ENCODE results near the gene ARL4D.
A peak's percentile ranks its signal among the peaks of the same experiment; 100 is the strongest.

The ARL4D gene

DNA sequence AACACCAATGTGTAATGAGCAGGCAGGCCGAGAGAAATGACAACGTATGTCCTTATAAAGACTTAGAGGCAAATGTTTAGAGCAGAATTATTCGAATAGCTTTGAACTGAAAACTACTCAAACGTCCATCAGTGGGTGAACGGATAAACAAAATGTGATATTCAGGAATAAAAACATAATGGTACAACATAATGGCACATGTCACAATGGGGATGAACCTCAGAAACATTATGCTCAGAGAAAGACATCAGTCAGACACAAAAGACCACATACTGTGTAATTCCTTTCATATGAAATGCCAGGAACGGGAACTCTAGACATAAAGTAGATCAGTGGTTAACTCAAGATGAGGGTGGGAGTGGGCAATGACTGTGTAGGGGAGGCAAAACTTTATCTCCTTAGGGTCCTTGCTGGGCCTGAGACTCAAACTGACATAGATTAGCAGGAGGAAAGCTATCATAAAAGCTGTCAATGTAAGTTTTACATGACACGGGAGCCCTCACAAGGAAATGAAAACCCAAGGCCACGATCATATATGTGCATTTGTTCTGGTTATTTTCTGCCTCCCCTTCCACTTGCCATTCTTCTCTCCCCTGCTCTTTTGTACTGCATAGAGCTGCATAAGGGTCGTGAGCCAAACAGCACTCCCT lies 14.8 kb upstream of the ARL4D start:
- TF ChIP-seq, protein P1, sequence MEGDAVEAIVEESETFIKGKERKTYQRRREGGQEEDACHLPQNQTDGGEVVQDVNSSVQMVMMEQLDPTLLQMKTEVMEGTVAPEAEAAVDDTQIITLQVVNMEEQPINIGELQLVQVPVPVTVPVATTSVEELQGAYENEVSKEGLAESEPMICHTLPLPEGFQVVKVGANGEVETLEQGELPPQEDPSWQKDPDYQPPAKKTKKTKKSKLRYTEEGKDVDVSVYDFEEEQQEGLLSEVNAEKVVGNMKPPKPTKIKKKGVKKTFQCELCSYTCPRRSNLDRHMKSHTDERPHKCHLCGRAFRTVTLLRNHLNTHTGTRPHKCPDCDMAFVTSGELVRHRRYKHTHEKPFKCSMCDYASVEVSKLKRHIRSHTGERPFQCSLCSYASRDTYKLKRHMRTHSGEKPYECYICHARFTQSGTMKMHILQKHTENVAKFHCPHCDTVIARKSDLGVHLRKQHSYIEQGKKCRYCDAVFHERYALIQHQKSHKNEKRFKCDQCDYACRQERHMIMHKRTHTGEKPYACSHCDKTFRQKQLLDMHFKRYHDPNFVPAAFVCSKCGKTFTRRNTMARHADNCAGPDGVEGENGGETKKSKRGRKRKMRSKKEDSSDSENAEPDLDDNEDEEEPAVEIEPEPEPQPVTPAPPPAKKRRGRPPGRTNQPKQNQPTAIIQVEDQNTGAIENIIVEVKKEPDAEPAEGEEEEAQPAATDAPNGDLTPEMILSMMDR (IDR thresholded peaks at IDR 0.05), result no peak

DNA sequence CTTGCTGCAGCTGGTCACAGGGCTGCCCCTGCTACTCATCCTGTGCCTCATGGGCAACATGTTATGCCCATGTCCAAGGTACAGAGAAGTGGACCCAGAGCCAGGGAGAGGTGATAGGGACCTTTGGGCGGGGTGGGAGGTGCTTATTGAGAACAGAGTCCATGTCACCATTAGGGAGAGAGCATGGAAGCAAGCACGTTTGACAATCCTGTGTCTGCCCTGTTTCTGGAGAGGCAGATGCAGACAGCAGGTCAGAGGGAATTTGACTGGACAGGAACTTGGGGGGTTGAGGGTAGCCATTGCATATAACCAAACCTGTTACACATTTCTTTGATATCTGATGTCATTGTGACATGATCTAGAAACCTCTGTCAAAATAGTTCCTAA lies 14.3 kb upstream of the ARL4D start:
- TF ChIP-seq, protein P1 (IDR thresholded peaks at IDR 0.05), result no peak

DNA sequence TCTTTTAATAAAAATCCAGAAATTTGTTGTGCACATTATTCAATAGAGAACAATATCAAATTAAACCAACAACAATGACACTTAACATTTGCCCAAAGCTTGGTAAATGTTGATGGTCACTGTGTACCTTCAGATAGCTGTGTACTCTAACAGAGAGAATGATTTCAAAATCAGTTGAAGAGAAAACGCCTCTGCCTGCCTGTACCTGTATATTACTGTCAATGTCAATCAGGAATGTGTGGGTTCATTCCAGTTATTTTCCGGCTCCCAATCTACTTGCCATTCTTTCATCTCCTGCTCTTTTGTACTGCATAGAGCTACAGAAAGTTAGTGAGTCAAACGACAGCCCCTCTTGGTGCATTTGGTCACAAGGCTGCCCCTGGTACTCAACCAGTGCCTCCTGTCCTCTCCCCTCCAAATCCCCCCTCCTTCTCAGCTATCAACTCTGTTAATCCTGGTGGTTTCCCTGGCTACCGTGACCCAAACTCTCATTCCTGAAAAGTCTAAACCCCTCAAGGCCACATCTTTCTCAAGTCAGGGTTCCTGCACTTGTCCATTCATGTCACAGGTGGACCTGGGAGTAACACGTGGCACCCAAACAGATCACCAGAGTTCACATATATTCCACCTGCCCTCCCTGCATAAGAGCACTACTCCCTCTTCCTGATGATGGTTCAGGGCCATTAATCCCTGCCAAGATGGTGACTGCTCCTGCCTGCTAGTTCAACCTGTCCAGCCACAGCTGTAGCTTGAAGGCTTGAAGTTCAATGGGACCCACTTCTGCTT lies 13.6 kb upstream of the ARL4D start:
- TF ChIP-seq, protein P1 (IDR thresholded peaks at IDR 0.05), result no peak

DNA sequence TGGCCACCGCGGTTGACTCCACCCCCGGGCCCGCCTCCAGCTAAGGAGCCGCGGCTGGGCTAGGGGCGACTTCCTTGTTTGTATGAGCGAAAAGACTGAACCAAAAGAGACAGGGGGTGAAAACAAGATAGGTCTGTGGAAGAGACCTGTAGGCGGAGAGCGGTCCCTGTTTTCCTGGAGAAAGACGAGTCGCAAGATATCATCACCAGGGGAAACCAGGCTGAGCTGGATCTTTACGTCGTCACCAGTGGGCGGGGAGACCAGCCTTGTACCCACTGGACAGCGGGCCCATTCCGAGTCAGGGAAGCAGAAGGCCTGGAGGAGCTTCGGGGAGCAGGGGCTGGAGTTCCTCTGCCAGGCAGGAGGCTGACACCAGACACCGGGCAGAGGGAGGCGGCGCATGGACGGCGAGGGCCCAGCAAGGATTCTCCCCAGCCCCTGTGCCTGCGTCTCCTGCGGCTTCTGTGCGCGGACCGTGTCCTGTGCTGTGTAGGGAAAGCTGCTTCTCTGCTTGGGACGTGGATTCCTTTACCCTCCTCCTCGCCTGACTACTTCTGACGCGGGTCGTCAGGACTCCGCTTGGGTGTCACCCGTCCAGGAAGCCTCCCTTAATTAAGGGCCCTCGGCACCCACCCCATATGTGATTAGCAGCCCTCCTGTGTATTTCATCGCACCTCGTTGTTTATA lies 10.3 kb upstream of the ARL4D start:
- TF ChIP-seq, protein P1 (IDR thresholded peaks at IDR 0.05), result no peak

DNA sequence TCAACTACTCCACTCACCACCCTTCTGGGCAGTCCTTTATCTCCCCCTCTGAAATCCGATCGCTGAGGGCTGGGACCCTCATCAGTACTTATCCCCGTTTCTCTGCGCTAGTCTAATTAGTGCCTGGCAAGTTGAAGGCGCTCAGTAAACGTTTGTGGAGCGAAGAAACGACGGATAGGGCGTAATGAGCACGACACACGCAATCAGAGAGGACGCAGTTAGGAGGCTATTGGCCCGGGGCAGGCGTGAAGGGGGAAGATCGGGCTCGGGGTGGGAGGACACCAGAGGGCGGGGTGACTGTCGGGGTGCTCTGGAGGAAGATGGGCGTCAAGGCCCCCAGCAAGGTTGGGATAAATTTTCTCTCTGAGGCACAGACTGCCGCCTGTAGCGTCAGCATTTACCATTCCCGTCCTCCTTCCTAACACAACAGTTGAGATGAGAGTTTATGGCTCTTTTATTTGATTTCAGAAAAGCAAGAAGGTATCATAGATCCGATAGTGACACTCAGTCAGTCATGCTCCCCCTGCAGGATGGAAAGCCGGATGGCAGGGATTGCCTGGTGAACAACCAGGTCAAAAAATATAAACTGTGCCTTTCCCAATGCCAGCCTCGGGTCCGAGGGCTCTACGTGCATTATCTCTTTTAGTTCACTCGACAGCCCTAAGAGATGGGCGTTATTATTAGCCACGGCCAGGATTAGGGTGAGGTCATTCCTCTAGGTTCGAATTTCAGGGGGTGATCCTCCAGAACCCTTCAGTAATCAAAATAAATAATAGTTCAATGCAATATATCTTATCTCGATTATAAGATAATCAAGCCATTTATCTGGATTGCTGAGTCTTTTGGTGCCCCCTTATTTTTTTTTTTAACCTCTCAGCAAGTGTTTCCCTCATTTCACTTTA lies 9.5 kb upstream of the ARL4D start:
- TF ChIP-seq, protein P1 (IDR thresholded peaks at IDR 0.05), result peak; percentile 81

DNA sequence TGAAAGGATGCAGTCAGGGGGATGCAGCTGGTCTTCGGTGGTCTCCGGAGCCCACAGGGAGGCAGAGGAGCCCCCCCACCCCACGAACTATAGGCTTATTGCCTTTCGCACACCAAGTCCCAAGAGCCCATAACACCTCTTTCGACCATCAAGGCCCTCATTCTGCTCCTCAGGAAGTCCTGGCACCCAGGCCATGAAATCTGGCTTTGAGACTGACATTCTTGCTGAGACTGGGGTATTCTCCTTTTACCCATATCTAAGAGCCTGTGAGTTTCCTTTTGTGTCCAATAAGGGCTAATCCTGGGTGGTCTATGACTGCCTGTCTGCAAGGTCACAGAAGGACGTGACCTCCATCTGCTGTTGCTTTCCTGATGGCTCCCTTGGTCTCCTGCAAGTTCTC lies 6.4 kb upstream of the ARL4D start:
- TF ChIP-seq, protein P1 (IDR thresholded peaks at IDR 0.05), result no peak

DNA sequence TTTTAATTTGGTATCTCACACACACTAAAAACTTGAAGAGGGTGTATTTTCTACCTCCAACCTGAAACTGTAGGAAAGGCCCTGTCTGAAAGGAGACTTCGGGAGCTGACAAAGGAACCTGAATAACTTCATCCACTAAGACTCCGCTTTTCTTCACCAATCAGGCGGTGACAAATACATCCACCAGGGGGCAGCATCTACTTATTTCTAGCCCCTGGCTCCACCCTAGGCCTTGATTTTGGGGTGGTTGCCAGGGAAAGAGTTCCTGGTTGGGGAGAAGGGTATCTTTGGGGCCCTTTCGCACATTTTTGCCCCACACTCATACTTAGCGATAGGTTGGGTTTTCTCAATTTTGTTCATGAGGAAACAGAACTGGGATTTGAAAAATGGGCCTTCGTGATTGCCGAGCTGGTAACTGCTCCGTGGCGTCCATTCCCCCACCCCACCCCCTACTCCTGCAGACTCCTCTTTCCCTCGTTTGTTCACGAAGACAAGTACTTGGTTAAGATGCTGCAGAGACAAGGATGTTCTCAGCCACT lies 4.8 kb upstream of the ARL4D start:
- TF ChIP-seq, protein P1 (IDR thresholded peaks at IDR 0.05), result peak; percentile 82

Data from LNCAP (cell line).